GM18861 (cell line): Measurements from ENCODE around the gene U2AF1L4.

Source experiments
- ATAC-seq: cut with Tn5 transposase; IDR thresholded peaks from one replicate; pipeline ENCODE4 v1.9.1; 2021; ENCODE audit not compliant: unreplicated experiment

Gene U2AF1L4

DNA sequence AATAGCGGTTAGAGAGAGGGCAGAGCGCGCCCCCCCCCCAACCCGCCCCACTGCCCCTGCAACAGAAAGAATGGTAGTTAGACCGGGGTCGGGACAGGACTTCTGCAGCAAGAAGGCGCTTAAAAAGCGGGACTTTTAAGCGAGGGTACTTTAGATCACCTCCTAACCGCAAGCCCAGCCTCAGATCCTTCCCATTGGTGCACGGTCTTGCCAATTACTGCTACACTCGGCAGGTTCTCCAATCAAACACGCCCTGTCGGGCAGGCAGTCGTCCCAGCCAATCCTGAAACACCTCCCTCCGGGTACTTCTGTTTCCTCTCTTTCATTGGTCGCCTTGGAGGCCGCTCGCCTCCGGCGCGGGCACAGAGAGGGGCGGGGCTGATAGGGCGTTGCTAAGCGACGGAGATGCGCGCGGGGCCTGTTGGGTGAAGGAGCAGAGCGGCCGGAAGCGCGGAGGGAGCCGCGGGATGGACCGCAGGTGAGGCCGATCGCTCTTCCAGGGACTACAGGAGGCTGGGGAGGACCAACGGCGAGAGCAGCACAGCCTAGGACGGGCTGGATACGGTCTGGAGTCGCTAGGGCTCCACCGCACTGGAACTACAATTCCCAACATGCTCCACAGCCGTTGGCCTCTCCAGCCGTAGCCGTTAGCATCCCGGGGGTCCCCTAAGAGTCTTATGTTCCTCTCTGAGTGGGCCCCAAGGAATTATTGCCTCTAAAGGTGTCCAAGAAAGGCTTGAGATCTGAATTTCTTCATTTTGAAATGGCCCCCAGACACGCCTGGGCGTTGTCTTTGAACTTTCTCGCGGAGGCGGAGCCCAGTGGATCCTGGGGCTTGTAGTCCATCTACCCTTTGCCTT is 12.8 kb upstream of the U2AF1L4 start, which contains the start of gene PROSER3:
Gene PROSER3, plus strand, starts transcription at position 428 of the 860 bp plus-strand sequence. Its CDS starts 40 bp downstream, at position 468.
- peak; percentile 96 for ATAC-seq

DNA sequence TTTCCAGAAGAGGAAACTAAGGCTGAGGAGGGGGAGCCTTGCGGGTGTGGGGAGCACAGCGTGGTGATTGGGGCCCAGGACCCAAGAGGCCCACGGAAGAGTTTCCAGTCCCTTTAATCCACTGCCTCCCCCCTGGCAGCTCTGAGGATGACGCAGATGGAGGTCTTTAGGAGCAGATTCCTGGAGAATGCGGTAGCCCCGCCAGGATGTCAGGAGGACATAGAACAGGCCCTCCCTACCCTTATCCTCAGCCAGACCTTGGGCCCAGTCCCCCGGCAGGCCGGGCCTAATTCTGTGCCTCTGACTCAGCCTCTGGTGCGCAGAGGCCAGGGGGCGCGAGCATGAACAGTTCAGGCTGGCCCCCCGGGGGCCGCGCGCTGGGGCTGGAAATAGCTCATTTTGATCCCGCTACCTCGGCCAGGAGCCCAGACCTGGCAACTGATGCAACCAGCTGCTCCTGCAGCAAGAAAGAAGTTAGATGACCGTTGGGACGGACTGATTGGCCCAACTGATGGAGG is 12.1 kb upstream of the U2AF1L4 start:
- ATAC-seq = peak; percentile 4

DNA sequence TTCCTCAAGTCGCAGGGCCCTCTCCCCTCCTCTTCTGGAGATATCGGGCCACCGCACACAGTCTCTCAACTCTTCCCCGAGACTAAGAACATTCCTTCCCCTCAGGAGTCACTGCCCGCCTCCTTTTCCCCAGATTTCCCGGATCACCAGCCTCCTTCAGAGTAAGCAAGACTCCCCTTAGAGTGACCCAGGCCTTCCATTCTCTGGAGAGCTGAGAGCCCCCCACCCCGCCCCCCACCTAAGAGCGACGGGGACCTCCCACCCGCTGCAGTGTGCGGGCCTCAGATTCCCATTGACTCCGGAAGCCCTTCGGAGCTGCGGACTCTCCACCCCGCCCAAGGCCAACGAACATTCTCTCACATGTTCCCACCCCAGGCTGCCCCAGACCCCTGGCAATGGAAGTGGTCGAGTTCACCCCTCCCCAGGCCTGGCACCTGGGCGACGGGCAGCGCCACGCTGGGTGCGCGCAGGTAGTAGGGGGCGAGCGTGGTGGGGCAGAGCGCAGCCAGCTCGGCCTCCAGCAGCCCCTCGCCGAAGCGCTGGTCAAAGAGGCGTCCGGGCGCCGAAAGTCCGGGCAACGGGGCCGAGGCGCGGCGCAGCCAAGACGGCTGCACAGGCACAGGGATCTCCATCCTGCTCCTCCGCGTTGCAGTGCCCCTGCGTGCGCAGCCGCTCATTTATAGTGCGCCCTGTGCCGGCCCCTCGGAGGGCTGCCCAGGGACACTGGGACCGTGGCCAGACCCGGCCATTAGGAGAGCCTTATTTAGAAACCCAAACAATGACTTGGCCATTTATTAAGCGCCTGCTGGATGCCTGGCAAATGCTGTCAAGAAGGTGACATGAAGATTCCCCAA is 11.4 kb upstream of the U2AF1L4 start, which contains the start of gene HSPB6:
Gene HSPB6, minus strand, starts transcription at position 653 of the 854 bp plus-strand sequence. Its CDS starts 21 bp downstream, at position 632.
- no peak for ATAC-seq

DNA sequence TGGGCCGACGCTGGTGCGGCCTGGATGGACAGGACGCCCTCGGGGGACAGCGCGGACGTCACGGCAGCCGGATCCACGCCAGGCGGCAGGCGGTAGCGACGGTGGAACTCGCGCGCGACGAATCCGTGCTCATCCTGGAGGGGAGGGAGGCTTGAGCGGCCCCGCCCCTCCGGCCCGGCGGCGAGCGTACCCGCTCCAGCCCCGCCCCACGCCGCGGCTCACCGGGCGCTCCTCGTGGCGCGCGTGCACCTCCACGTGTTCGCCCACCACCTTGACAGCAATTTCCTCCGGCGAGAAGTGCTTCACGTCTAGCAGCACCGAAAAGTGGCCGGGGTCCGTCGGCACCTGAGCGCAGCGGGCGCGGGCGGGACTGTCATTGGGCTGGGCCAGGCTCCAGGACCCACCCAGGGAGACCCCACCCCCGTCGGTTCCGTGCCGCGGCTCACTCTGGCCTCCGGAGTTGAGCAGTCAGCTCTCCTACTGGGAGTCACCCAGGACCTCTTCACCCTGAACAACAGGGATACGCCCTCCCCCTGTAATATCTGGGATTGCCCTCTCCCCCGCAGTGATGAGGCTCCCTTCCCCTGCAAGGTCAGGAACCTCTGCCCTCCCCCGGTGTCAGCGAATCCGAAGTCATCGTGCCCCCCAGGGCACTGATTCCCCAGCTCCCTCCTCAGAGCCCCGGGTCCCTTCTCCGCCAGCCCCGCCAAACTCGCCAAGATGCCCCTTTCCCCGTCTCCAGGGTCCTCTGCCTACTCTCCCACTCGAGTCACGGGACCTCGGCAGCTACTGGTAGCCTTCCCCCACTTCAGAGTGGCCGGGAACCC is 10.5 kb upstream of the U2AF1L4 start:
- ATAC-seq = no peak

DNA sequence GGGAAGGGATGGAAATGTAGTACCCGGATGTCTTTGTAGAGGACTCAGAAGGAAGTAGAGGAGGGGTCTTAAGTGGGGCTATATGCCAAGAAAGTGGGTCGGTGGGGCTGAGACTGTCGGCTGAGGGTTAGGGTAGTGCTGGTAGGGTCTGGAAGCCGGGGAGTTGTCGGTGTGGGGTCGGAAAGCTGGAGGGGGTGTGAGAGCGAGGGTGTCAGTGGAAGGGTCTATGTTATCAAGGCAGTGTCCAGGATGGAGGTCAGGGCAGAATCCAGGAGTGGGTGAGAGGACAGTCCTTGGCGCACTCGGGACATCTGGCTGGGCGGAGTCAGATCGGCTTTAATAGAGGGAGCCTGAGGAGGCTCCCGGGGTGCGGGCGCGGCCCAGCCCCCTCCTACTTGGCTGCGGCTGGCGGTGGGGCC is 9.9 kb upstream of the U2AF1L4 start:
- ATAC-seq = no peak

DNA sequence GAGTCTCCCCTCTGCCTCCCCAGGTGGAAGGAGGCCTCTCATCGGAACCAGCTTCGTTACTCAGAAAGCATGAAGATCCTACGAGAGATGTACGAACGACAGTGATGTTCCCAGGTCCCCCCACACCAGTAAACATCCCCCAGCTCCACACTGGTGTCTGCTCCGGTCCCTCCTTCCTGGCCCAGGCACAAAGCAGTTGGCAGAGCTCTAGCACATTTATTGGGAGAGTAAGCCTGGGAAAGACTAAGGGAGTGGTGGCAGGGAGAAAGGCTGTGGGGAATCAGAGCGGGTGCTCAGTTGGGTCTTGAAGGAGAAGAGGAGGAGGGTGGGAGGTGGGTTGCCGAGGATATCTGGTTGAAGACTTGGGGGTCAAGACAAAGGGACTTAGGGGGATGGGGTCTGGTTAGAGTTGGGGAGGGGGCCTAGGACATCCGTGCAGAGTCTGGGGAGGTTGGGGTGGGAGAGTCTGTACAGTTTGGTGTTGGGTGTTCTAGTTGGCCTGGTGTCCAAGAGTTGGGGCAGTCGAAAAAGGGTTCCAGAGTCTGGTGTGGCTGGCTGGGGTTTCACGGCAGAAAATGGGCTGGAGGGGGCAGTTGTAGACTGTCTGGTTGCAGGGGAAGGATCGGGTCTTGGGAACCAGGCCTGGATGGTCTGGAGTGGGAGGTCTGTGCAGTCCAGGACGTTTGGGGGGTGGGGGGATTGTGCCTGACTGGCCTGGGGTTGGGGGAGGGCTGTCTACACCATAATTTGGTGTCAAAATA is 9.3 kb upstream of the U2AF1L4 start:
- no peak for ATAC-seq

DNA sequence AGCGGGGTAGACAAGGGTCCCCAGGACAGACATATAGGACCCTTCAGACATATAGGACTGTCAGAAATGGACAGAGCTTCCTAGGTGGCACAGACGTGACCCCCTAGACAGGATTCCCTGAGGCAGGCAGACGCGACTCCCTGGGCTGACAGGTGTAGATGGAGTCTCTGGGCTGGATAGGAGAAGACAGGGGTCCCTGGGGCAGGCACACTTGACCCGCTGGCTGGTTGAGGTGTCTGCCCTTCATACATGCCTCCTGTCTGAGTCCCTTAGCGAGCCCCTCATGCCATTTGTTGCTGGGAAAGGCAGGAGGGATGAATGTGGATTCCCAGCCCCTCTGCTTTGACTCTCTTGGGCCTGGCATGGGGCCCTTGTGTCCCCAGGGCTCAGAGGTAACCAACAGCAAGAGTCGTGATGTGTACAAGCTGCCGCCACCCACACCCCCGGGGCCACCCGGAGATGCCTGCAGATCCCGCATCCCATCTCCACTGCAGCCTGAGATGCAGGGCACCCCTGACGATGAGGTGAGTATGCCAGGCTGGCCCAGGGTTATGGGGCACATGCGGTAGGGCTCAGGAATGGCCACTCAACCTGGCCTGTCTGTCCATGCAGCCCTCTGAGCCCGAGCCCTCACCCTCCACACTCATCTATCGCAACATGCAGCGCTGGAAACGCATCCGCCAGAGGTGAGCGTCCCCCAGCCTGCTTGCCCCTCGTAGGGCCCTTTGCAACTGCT is 8.6 kb upstream of the U2AF1L4 start:
- ATAC-seq = no peak

DNA sequence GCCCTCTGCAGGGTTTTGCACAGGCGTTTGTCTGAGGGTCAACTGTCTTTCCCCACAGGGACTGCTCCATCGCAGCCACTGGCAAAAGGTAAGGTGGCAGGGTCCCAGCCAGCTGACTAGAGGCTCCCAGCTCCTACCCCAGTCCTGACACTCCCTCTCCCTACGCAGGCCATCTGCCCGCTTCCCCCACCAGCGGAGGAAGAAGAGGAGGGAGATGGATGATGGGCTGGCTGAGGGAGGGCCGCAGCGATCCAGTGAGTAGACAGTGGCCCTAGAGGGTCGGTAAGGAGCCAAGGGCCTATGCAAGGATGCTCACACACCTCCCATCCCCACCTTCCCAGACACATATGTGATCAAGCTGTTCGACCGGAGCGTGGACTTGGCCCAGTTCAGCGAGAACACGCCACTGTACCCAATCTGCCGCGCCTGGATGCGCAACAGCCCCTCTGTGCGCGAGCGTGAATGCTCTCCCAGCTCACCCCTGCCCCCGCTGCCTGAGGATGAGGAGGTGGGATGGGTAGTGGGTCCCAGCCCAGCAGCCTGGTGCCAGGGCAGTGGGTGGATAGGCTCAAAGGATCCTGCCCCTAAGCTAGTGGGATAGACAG is 7.6 kb upstream of the U2AF1L4 start:
- ATAC-seq = no peak

DNA sequence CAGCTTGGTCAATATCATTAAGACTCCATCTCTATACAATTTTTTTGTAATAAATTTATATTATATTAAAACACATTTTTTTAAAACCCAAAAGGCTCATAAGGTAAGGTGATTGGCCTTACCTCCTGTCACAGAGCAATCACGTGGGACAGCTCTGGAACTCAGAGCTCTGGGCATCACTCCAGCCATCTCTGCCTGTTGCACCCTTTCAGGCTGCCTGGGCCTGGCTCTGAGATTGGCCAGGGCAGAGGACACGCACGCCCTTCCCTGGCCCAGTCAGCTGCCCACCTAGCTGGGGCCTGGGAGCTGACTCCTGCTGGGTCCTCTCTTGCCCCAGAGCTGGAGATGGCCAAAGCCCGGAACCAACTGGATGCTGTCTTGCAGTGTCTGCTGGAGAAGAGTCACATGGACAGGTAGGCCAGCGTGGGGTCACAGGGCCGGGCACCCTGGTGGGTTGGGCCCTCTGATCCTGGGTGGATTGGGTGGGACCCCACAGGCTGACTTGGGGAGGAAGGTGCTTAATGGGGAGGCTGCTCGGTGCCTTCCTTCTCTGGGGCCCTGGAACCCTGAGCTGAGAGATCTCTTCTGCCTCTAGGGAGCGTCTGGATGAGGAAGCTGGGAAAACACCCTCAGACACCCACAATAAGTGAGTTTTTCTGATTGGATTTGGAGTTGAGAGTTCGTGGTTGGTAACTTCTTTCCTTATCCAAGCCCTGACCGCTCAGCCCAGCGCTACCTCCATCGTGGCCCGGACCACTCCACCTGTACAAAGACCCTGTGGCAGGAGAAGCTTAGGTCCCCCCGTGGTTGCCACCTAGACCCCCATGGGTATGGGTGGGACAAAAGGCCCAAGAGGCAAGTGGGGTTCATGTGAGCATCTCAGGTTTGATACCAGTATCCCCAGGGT is 6.9 kb upstream of the U2AF1L4 start:
- ATAC-seq = no peak

DNA sequence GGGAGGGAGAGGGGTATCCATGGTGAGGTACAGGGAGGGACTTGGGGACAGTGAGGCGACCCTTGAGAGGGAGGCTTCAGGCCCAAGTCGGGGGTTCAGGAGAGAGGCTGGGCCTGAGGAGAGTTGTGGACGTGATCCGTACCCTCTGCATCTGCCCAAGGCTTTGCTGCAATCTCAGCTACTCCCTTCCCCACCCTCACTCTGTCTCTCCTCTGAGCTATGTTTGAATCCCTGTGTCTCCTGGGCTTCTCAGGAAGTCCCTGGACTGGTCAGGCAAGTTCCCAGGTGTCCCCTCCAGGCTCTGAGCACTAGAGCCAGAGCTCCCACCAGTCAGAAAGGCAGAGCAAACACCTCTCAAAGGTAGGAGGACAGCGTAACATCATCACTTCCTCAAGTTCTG is 4.9 kb upstream of the U2AF1L4 start:
- ATAC-seq = no peak

DNA sequence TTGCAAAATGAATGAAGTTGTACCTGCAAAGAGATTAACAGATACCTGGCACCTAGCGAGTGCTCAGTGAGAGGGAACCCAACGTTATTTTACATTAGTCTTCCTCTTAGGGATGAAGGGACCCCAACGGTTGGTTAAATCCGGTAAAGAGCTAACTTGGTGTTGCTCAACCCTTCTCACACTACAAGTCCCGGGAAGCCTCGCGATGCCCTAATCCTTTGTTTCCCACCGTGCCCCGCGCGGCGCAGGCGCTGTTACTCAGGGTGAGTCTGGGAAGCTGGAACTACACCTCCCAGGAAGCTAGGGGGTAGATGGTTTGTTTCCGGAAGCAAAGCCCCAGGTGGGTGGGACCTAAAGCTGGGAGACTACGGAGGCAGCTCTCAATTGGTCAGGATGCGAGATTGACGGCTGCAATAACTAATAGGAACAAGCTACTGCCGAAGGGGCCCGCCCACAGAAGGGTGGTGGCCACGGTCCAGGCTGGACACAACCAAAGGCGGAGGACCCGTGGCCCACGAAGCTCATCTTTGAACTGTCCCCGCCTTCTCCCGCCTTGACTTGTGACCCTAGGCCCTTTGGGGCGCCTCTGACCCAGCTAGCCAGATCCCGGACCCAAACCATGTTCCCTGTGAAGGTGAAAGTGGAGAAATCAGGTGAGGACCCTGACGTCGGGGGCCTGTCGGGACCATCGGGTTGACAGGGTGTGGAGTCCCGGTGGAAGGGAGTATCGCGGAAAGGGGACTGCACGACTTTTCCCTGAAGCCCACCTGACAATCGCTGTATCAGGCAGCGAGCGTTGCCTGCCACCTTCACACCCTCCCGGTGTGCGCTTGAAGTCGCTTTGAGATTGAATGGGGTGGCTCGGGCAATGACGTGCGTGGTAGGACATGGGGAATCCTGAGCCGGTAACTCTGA is 3.1 kb upstream of the U2AF1L4 start, which contains the start of gene LIN37:
Gene LIN37, plus strand, starts transcription at position 471 of the 915 bp plus-strand sequence. Its CDS starts 149 bp downstream, at position 620.
- peak; percentile 63 for ATAC-seq

DNA sequence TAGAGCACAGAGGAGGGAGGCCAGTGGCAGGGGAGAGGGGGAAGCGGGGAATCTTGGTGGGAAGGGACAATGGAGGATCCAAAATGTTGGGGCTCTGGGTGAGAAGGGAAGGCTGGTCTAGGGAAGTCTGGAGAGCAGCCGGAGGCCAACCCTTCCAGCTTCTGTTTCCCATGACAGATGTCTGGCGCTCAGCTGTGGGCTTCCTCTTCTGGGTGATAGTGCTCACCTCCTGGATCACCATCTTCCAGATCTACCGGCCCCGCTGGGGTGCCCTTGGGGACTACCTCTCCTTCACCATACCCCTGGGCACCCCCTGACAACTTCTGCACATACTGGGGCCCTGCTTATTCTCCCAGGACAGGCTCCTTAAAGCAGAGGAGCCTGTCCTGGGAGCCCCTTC is 1.3 kb upstream of the U2AF1L4 start:
- ATAC-seq = no peak

DNA sequence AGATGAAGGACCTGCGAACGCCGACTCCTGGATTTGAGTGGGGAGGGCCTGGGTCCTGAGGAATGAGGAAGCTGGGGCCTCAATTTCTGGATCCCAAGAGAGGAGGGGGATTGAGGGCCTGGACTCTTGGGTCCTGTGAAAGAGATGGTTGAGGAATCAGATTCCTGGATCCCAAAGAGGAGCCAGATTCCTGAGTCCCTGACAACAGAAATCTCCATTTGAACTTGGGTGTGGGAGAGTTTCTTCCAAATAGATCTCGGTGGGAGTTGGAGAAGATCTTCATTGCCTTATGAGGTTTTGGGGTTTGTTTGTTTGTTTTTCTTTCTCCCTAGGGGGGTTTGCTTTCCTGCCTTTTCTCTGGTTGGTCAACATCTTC is 857 bp upstream of the U2AF1L4 start:
- ATAC-seq = no peak

DNA sequence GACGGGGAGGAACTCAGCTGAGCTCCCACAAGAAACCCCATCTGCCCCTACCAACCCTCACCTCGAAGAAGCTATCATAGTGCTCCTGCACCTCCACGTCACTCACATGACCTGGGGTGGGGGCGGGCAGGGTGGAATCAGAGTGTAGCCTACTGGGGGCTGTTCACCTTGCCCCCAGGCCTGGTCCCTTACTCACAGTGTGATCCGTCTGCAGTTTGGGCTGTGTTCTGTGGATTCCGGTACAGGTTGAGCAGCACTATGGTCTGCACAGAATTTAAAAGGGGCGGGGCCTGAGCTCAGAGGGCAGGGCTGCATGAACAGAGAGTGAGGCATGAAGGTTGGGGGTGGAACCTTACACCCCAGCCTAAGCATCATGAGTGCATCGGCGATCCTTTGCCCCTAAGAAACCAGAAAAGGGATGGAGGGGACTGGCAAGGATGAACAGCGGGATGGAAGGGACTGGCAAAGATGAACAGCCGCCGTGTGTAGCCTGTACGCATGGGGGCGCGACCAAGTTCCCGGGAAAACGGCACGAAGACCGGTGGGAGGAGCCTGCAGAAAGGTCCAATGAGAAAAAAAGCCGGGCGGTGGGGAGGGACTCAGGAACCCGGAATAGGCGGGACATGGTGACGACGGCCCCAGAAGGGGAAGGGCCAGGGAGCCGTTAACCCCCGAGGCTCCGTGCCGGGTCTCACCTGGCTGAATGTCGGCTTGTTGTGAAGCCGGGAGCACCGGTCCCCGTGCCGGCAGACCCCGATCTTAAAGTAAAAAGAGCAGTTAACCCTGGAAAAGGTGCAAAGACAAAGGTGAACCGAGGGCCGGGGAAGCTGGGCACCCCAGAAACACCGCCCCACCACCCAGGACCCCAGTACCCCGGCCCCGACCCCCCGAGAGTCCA is 539 bp downstream of the U2AF1L4 start:
- no peak for ATAC-seq

DNA sequence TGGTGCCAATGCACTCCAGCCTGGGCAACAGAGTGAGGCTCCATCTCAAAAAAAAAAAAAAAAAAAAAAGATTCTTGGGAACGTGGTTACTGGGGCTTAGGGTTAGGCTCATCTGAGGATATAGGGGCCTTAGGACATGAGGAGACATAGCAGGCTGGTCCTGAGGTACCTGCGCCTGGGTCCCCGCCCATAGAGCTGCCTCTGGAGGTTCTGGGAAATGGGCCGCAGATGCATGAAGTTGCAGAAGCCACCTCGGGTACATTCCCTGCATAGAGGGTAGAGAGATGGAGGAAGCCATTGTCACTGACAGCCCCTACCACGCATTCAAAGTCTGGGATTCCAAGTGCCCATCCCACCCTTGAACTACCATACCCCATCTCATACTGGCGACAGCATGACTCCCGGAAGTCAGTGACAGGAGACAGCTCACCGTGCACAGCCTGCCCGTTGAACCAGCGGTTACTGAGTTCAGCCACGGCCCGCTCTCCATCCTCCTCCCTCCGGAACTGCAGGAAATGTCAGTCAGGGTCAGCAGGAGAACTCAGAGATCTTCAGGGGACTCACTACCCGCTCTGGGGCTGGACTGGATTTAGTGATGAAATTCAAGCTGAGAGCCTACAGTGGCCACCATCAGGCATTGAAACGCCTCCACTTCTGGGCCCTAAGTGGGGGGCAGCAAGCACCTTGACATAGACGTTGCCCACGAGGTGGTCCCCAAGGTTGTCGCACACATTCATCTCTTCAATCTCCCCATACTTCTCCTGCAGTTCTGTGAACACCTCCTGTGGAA is 1.4 kb downstream of the U2AF1L4 start:
- no peak for ATAC-seq
